ENCODE measurements around the gene USP53.

GRCh38 chr4:119244832-119245231 lies 32.3 kb downstream of the USP53 start:
- TF ChIP-seq, protein P1, sequence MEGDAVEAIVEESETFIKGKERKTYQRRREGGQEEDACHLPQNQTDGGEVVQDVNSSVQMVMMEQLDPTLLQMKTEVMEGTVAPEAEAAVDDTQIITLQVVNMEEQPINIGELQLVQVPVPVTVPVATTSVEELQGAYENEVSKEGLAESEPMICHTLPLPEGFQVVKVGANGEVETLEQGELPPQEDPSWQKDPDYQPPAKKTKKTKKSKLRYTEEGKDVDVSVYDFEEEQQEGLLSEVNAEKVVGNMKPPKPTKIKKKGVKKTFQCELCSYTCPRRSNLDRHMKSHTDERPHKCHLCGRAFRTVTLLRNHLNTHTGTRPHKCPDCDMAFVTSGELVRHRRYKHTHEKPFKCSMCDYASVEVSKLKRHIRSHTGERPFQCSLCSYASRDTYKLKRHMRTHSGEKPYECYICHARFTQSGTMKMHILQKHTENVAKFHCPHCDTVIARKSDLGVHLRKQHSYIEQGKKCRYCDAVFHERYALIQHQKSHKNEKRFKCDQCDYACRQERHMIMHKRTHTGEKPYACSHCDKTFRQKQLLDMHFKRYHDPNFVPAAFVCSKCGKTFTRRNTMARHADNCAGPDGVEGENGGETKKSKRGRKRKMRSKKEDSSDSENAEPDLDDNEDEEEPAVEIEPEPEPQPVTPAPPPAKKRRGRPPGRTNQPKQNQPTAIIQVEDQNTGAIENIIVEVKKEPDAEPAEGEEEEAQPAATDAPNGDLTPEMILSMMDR (IDR thresholded peaks at IDR 0.05; ENCODE audit: insufficient read depth, low read depth, low read length), result no peak
- no peak for TF ChIP-seq EZH2 (IDR thresholded peaks at IDR 0.05; ENCODE audit: insufficient read depth, low read length)
